Measurements from ENCODE around the gene RPS24. TPM values are rescaled to one million over a fixed set of nuclear protein-coding genes. Genes with fewer than 3 reads are reported as not detected.

The RPS24 gene
- total and polyA plus RNA-seq, 10 of the 15 experiments (the other 5 are each of a cell fraction or from before 2014, with no cell fraction given): 1,343 to 7,285 (median 2,230) TPM

GRCh38 chr10:78045237-78045636 lies 11.6 kb downstream of the RPS24 start (continued):
- TF ChIP-seq RELB (IDR thresholded peaks at IDR 0.05; ENCODE audit: low read depth): peak; percentile 81
- TF ChIP-seq SKIL (IDR thresholded peaks at IDR 0.05; ENCODE audit: low read depth, poor library complexity, severe bottlenecking): peak; percentile 64
- TF ChIP-seq MYC (IDR thresholded peaks at IDR 0.05; ENCODE audit: insufficient read depth, insufficient read length, insufficient replicate concordance, low read length, severe bottlenecking): no peak
- TF ChIP-seq IRF4 (IDR thresholded peaks at IDR 0.05; ENCODE audit: low read depth, low read length): peak; percentile 93
- peak; percentile 93 for TF ChIP-seq JUNB (IDR thresholded peaks at IDR 0.05)
- TF ChIP-seq JUND (IDR thresholded peaks at IDR 0.05; ENCODE audit: low read depth, low read length): peak; percentile 91
- no peak for TF ChIP-seq POLR2AphosphoS5 (IDR thresholded peaks at IDR 0.05; ENCODE audit: low read length)
- TF ChIP-seq HCFC1 (IDR thresholded peaks at IDR 0.05; ENCODE audit: low read length): no peak
- no peak for TF ChIP-seq E2F8 (IDR thresholded peaks at IDR 0.05; ENCODE audit: low read depth, partially characterized antibody)
- TF ChIP-seq TCF3 (IDR thresholded peaks at IDR 0.05; ENCODE audit: borderline replicate concordance, insufficient read depth, low read depth, low read length): no peak
- no peak; the same call in 1 of the 2 replicates for TF ChIP-seq RUNX3 (IDR thresholded peaks at IDR 0.05; ENCODE audit: low read length)
- TF ChIP-seq ELK1 (IDR thresholded peaks at IDR 0.05; ENCODE audit: low read depth, low read length): no peak
- no peak for TF ChIP-seq TARDBP (IDR thresholded peaks at IDR 0.05; ENCODE audit: borderline replicate concordance)
- TF ChIP-seq BHLHE40 (IDR thresholded peaks at IDR 0.05; ENCODE audit: borderline replicate concordance in 1 of 2, low read depth in 2 of 2, low read length in 1 of 2): peak in 1 of 2 experiments; percentile 33; a peak in 1 of 4 replicates
- no peak for TF ChIP-seq PBX3 (IDR thresholded peaks at IDR 0.05; ENCODE audit: insufficient replicate concordance, low read depth, low read length)
- TF ChIP-seq MAX (IDR thresholded peaks at IDR 0.05; ENCODE audit: low read depth, low read length): no peak
- TF ChIP-seq NFYA (IDR thresholded peaks at IDR 0.05; ENCODE audit: borderline replicate concordance, low read depth, low read length): no peak
- TF ChIP-seq GATAD2B (conservative IDR thresholded peaks at IDR 0.05; ENCODE audit: low read depth): peak; percentile 56; the same call in 1 of the 2 replicates
- no peak for TF ChIP-seq STAT1 (conservative IDR thresholded peaks at IDR 0.05)

All from GM12878 (cell line).